ENCODE data around the gene TNFAIP8L1.
"Not testable (repeated sequence)": the region's sequence is repeated elsewhere in the genome, so short reads cannot be mapped to it uniquely, and the experiment has no call there.

Gene TNFAIP8L1

GRCh38 chr19:4652075-4652474 lies 12.8 kb downstream of the TNFAIP8L1 start:
- no peak for DNase-seq

GRCh38 chr19:4653793-4654436 lies 14.6 kb downstream of the TNFAIP8L1 start:
- DNase-seq: no peak

- DNase-seq: no peak
Measured at GRCh38 chr19:4654437-4655361, 15.4 kb downstream of the TNFAIP8L1 start.

GRCh38 chr19:4656102-4656501 lies 16.8 kb downstream of the TNFAIP8L1 start:
- no peak for DNase-seq

GRCh38 chr19:4657262-4657661 lies 17.9 kb downstream of the TNFAIP8L1 start:
- DNase-seq: no peak

- DNase-seq: no peak
Measured at GRCh38 chr19:4657835-4658234, 18.5 kb downstream of the TNFAIP8L1 start.

- DNase-seq: no peak
Measured at GRCh38 chr19:4660181-4660791, 21.0 kb downstream of the TNFAIP8L1 start.

GRCh38 chr19:4660993-4661392 lies 21.7 kb downstream of the TNFAIP8L1 start:
- DNase-seq: no peak

GRCh38 chr19:4662020-4662695 lies 22.8 kb downstream of the TNFAIP8L1 start:
- no peak for DNase-seq

- DNase-seq: no peak
Measured at GRCh38 chr19:4662812-4663211, 23.5 kb downstream of the TNFAIP8L1 start.

- DNase-seq: no peak
Measured at GRCh38 chr19:4664642-4665041, 25.3 kb downstream of the TNFAIP8L1 start.

- peak; percentile 93 for DNase-seq
Measured at GRCh38 chr19:4669723-4670480, 30.6 kb downstream of the TNFAIP8L1 start, which contains the start of gene MYDGF. TSS of gene MYDGF (minus strand) at chr19:4670342. CDS start at chr19:4670334, 8 bp downstream.

GRCh38 chr19:4671185-4671851 lies 32.0 kb downstream of the TNFAIP8L1 start:
- DNase-seq: no peak

GRCh38 chr19:4673216-4673615 lies 33.9 kb downstream of the TNFAIP8L1 start:
- no peak for DNase-seq

GRCh38 chr19:4673726-4674125 lies 34.4 kb downstream of the TNFAIP8L1 start:
- no peak for DNase-seq

GRCh38 chr19:4675346-4675745 lies 36.0 kb downstream of the TNFAIP8L1 start:
- DNase-seq: no peak

GRCh38 chr19:4676955-4677731 lies 37.8 kb downstream of the TNFAIP8L1 start:
- no peak for DNase-seq

- no peak for DNase-seq
Measured at GRCh38 chr19:4678881-4679790, 39.8 kb downstream of the TNFAIP8L1 start.

GRCh38 chr19:4680021-4680420 lies 40.7 kb downstream of the TNFAIP8L1 start:
- DNase-seq: not testable (repeated sequence)
